ENCODE results near the gene PIGN. TPM values are rescaled to one million over a fixed set of nuclear protein-coding genes. Genes with fewer than 3 reads are reported as not detected.

Gene PIGN
- total RNA-seq, 1 experiment from 2014 or later = 29.5 TPM

GRCh38 chr18:62066102-62066818 lies 120.6 kb downstream of the PIGN start:
- no TSS peak for BruUV-seq (replicated peaks)
- CTCF ChIA-PET = no interaction called here
- H3K4me3 Mint-ChIP-seq (ENCODE audit: unreplicated experiment) = no peak overlapping the region
- intact Hi-C loops (cut with micrococcal nuclease) = no loop called here
- no peaks in the 10 kb centered on the region for H3K9me3 Mint-ChIP-seq (ENCODE audit: unreplicated experiment)
- peaks cover 4% of the 10 kb centered on the region for H3K36me3 Mint-ChIP-seq (ENCODE audit: insufficient read depth, unreplicated experiment)
- peaks cover 11% of the 10 kb centered on the region for H3K4me1 Mint-ChIP-seq (ENCODE audit: insufficient read depth, unreplicated experiment)
- no peak for TF ChIP-seq CTCF (IDR thresholded peaks at IDR 0.05; ENCODE audit: unreplicated experiment)
- no peak overlapping the region for H3K27ac Mint-ChIP-seq (ENCODE audit: low read depth, unreplicated experiment)
- H3K27me3 Mint-ChIP-seq (ENCODE audit: insufficient read depth, unreplicated experiment) = no peaks in the 10 kb centered on the region
- no peak for DNase-seq (ENCODE audit: unreplicated experiment)
- POLR2A ChIA-PET = no interaction called here

- no peak for DNase-seq (ENCODE audit: unreplicated experiment)
- no peak overlapping the region for H3K4me3 Mint-ChIP-seq (ENCODE audit: unreplicated experiment)
- ChIA-PET POLR2A (no interaction called here), CTCF (interaction anchor here (0.6 kb wide), 1 partner anchor 1649 kb away, joined by 3 read pairs; no protein-coding TSS in a partner anchor)
- H3K9me3 Mint-ChIP-seq (ENCODE audit: unreplicated experiment) = no peaks in the 10 kb centered on the region
- no TSS peak for BruUV-seq (replicated peaks)
- intact Hi-C loops (cut with micrococcal nuclease) = no loop called here
- peaks cover 2% of the 10 kb centered on the region for H3K4me1 Mint-ChIP-seq (ENCODE audit: insufficient read depth, unreplicated experiment)
- no peak overlapping the region for H3K27ac Mint-ChIP-seq (ENCODE audit: low read depth, unreplicated experiment)
- no peak for TF ChIP-seq CTCF (IDR thresholded peaks at IDR 0.05; ENCODE audit: unreplicated experiment)
- no peaks in the 10 kb centered on the region for H3K27me3 Mint-ChIP-seq (ENCODE audit: insufficient read depth, unreplicated experiment)
- H3K36me3 Mint-ChIP-seq (ENCODE audit: insufficient read depth, unreplicated experiment) = peaks cover 4% of the 10 kb centered on the region
These were observed 122.5 kb downstream of the PIGN start for GRCh38 chr18:62064361-62064760.

- BruUV-seq (replicated peaks) = no TSS peak
- Mint-ChIP-seq H3K4me1 (ENCODE audit: insufficient read depth, unreplicated experiment) (no peaks in the 10 kb centered on the region), H3K27ac (ENCODE audit: low read depth, unreplicated experiment) (no peak overlapping the region), H3K36me3 (ENCODE audit: insufficient read depth, unreplicated experiment) (no peaks in the 10 kb centered on the region), H3K9me3 (ENCODE audit: unreplicated experiment) (no peaks in the 10 kb centered on the region), H3K27me3 (ENCODE audit: insufficient read depth, unreplicated experiment) (no peaks in the 10 kb centered on the region), H3K4me3 (ENCODE audit: unreplicated experiment) (no peak overlapping the region)
- ChIA-PET POLR2A (no interaction called here), CTCF (no interaction called here)
- no peak for DNase-seq (ENCODE audit: unreplicated experiment)
- TF ChIP-seq CTCF (IDR thresholded peaks at IDR 0.05; ENCODE audit: unreplicated experiment) = no peak
- intact Hi-C loops (cut with micrococcal nuclease) = no loop called here
These were observed 124.9 kb downstream of the PIGN start for GRCh38 chr18:62061821-62062478.

GRCh38 chr18:62060820-62061219 lies 126.0 kb downstream of the PIGN start:
- CTCF ChIA-PET = interaction anchor here (0.7 kb wide), 1 partner anchor 516 kb away, joined by 3 read pairs; no protein-coding TSS in a partner anchor

More at GRCh38 chr18:62060820-62061219, 126.0 kb downstream of the PIGN start:
- DNase-seq (ENCODE audit: unreplicated experiment) = no peak
- Mint-ChIP-seq H3K4me1 (ENCODE audit: insufficient read depth, unreplicated experiment) (no peaks in the 10 kb centered on the region), H3K36me3 (ENCODE audit: insufficient read depth, unreplicated experiment) (peaks cover 4% of the 10 kb centered on the region), H3K27me3 (ENCODE audit: insufficient read depth, unreplicated experiment) (no peaks in the 10 kb centered on the region), H3K9me3 (ENCODE audit: unreplicated experiment) (no peaks in the 10 kb centered on the region), H3K4me3 (ENCODE audit: unreplicated experiment) (no peak overlapping the region), H3K27ac (ENCODE audit: low read depth, unreplicated experiment) (no peak overlapping the region)
- TF ChIP-seq CTCF (IDR thresholded peaks at IDR 0.05; ENCODE audit: unreplicated experiment) = no peak
- POLR2A ChIA-PET = no interaction called here
- BruUV-seq (replicated peaks) = no TSS peak
- intact Hi-C loops (cut with micrococcal nuclease) = no loop called here

All from MCF 10A (cell line).